GM19372 (cell line): ENCODE data around the gene IFI27L1.
A peak's percentile ranks its signal among the peaks of the same experiment; 100 is the strongest.

ENCODE experiments used
- ATAC-seq: cut with Tn5 transposase; IDR thresholded peaks from one replicate; pipeline ENCODE4 v1.9.1; 2021; ENCODE audit warnings: mild to moderate bottlenecking, low read depth, moderate library complexity; ENCODE audit not compliant: unreplicated experiment

The IFI27L1 gene

GRCh38 chr14:94129758-94130414 lies 48.8 kb downstream of the IFI27L1 start:
- ATAC-seq, result no peak

GRCh38 chr14:94132285-94132887 lies 51.3 kb downstream of the IFI27L1 start:
- ATAC-seq, result no peak

- ATAC-seq, result no peak
Measured at GRCh38 chr14:94135476-94135875, 54.4 kb downstream of the IFI27L1 start.

- peak; percentile 83 for ATAC-seq
Measured at GRCh38 chr14:94136575-94137331, 55.6 kb downstream of the IFI27L1 start.

- no peak for ATAC-seq
Measured at GRCh38 chr14:94138251-94138650, 57.1 kb downstream of the IFI27L1 start.

- ATAC-seq, result no peak
Measured at GRCh38 chr14:94139006-94139405, 57.9 kb downstream of the IFI27L1 start.

GRCh38 chr14:94139421-94139820 lies 58.3 kb downstream of the IFI27L1 start:
- no peak for ATAC-seq

GRCh38 chr14:94142247-94142646 lies 61.1 kb downstream of the IFI27L1 start:
- no peak for ATAC-seq

GRCh38 chr14:94142836-94143235 lies 61.7 kb downstream of the IFI27L1 start:
- ATAC-seq, result no peak

GRCh38 chr14:94143239-94143638 lies 62.1 kb downstream of the IFI27L1 start:
- ATAC-seq, result no peak

GRCh38 chr14:94143711-94144110 lies 62.6 kb downstream of the IFI27L1 start:
- ATAC-seq, result no peak

GRCh38 chr14:94144765-94145164 lies 63.7 kb downstream of the IFI27L1 start:
- ATAC-seq, result no peak

- no peak for ATAC-seq
Measured at GRCh38 chr14:94145902-94146527, 64.9 kb downstream of the IFI27L1 start.
